WTC11 (cell line): Measurements from ENCODE around the gene MST1R. TPM values are rescaled to one million over a fixed set of nuclear protein-coding genes. Genes with fewer than 3 reads are reported as not detected.

Source experiments
- ATAC-seq: fragments of 200-7000 bp; cut with Tn5 transposase; 2 replicates; pipeline ENCODE4 v1.10.0; 2021; ENCODE audit warnings: mild to moderate bottlenecking, moderate library complexity
- CTCF ChIA-PET: fragments of 300-600 bp; sonication (Branson Sonifier 250); formaldehyde crosslinking; loops from one replicate; lab custom pipeline; 2021; ENCODE audit warnings: antibody characterized with exemption; lab: Charles Lee
- POLR2A ChIA-PET: fragments of 350-600 bp; sonication (Branson Sonifier 250); formaldehyde crosslinking; loops from one replicate; lab custom pipeline; 2021; ENCODE audit warnings: antibody characterized with exemption; lab: Charles Lee
- DNase-seq: peaks from one replicate; pipeline ENCODE4 v3.0.0; 2021; ENCODE audit warnings: low spot score
- H3K27ac Mint-ChIP-seq: 2 replicates; pipeline ENCODE4 v1.8.0; 2021; ENCODE audit warnings: mixed read lengths
- H3K27me3 Mint-ChIP-seq: 2 replicates; pipeline ENCODE4 v1.8.0; 2021; ENCODE audit warnings: low read depth, mild to moderate bottlenecking, moderate library complexity, mixed read lengths
- H3K36me3 Mint-ChIP-seq: 2 replicates; pipeline ENCODE4 v1.8.0; 2021; ENCODE audit warnings: mixed read lengths
- H3K4me1 Mint-ChIP-seq: 2 replicates; pipeline ENCODE4 v1.8.0; 2022; ENCODE audit warnings: mixed read lengths
- H3K4me3 Mint-ChIP-seq: 2 replicates; pipeline ENCODE4 v1.8.0; 2021; ENCODE audit warnings: mild to moderate bottlenecking, moderate library complexity, mixed read lengths
- H3K9me3 Mint-ChIP-seq: 2 replicates; pipeline ENCODE4 v1.8.0; 2021; ENCODE audit warnings: mixed read lengths
- AR ChIP-seq: fragments of 250-450 bp; sonication (Bioruptor Pico); IDR thresholded peaks from 2 replicates; pipeline ENCODE4 v1.9.0; 2021; ENCODE audit warnings: mild to moderate bottlenecking
- ATF1 ChIP-seq: sonication (generic); formaldehyde crosslinking; IDR thresholded peaks from 2 replicates; pipeline ENCODE4 v1.8.1; 2023; ENCODE audit warnings: mild to moderate bottlenecking, moderate library complexity, missing genetic modification reagents
- EMX1 ChIP-seq: fragments of 250-450 bp; sonication (Bioruptor Pico); IDR thresholded peaks from 2 replicates; pipeline ENCODE4 v1.8.0; 2021; ENCODE audit warnings: mild to moderate bottlenecking
- ERG ChIP-seq: fragments of 250-450 bp; sonication (Bioruptor Pico); IDR thresholded peaks from 2 replicates; pipeline ENCODE4 v1.8.0; 2021; ENCODE audit warnings: mild to moderate bottlenecking
- ETV6 ChIP-seq: sonication (generic); formaldehyde crosslinking; IDR thresholded peaks from 2 replicates; pipeline ENCODE4 v1.8.1; 2022; ENCODE audit warnings: mild to moderate bottlenecking, missing genetic modification reagents
- FOXJ3 ChIP-seq: sonication (generic); formaldehyde crosslinking; IDR thresholded peaks from 2 replicates; pipeline ENCODE4 v1.9.0; 2021; ENCODE audit warnings: missing genetic modification reagents, mild to moderate bottlenecking, borderline replicate concordance
- NFE2L1 ChIP-seq: sonication (generic); formaldehyde crosslinking; IDR thresholded peaks from 2 replicates; pipeline ENCODE4 v1.8.1; 2023; ENCODE audit warnings: missing genetic modification reagents
- NR1H2 ChIP-seq: sonication (generic); formaldehyde crosslinking; IDR thresholded peaks from 2 replicates; pipeline ENCODE4 v1.9.0; 2021; ENCODE audit warnings: mild to moderate bottlenecking, moderate library complexity, missing genetic modification reagents
- ZNF121 ChIP-seq: sonication (generic); formaldehyde crosslinking; IDR thresholded peaks from 2 replicates; pipeline ENCODE4 v1.8.0; 2023; ENCODE audit warnings: missing genetic modification reagents
- ZNF219 ChIP-seq: sonication (generic); formaldehyde crosslinking; IDR thresholded peaks from 2 replicates; pipeline ENCODE4 v1.8.0; 2023; ENCODE audit warnings: missing genetic modification reagents, mild to moderate bottlenecking, borderline replicate concordance
- ZNF317 ChIP-seq: sonication (generic); formaldehyde crosslinking; IDR thresholded peaks from 2 replicates; pipeline ENCODE4 v1.8.1; 2023; ENCODE audit warnings: low read depth, mild to moderate bottlenecking, moderate library complexity, missing genetic modification reagents, borderline replicate concordance
- total RNA-seq: library from RNA; stranded (reverse); gene quantifications from 3 replicates; pipeline ENCODE4 v1.2.3, GENCODE V29; 2021
- TF ChIP-seq, protein P1 (sequence below): sonication (generic); formaldehyde crosslinking; IDR thresholded peaks from 2 replicates; pipeline ENCODE4 v1.8.1; 2023; ENCODE audit warnings: mild to moderate bottlenecking, missing genetic modification reagents
- TF ChIP-seq, protein P2 (sequence below): sonication (generic); formaldehyde crosslinking; IDR thresholded peaks from 2 replicates; pipeline ENCODE4 v1.8.0; 2022; ENCODE audit warnings: mild to moderate bottlenecking, missing genetic modification reagents
- TF ChIP-seq, protein P3 (sequence below): sonication (generic); formaldehyde crosslinking; IDR thresholded peaks from 2 replicates; pipeline ENCODE4 v1.8.0; 2023; ENCODE audit warnings: missing genetic modification reagents, mild to moderate bottlenecking, borderline replicate concordance
- TF ChIP-seq, protein P4 (sequence below): sonication (generic); formaldehyde crosslinking; IDR thresholded peaks from 2 replicates; pipeline ENCODE4 v1.8.0; 2023; ENCODE audit warnings: mild to moderate bottlenecking, missing genetic modification reagents
- TF ChIP-seq, protein P5 (sequence below): sonication (generic); formaldehyde crosslinking; IDR thresholded peaks from 2 replicates; pipeline ENCODE4 v1.8.1; 2023; ENCODE audit warnings: mild to moderate bottlenecking, missing genetic modification reagents, moderate library complexity

MST1R gene
- total RNA-seq, 1 experiment from 2014 or later, result 6.2 TPM

DNA sequence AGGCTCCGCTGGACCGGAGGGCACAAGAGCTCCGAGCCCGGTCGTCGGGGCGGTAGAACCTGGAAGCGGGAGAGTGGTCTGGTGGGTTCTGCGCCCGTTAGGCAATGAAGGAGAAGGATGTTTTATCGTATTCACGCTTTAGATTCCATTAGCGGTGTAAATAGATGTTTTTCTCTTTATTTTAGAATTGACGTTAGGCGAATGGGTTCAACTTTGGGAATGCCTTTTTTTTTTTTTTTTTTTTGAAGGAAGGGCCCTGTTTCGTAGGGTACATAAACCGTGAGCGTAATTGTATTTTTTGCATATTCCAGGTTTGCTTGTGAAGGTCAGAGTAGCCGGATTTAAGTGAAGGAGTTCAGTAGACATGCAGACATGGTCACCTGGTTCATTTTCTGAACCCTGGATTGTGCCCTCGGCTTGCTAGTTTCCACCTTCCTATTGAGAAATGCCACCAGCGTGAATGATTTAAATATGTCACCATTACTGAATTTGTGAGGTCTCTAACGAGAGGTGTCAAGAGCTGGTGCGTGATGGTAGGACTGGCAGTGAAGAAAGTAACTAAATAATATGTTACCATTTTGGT lies 37.1 kb upstream of the MST1R start (continued):
- TF ChIP-seq ZNF121 (CRISPR knock-in tag) (no peak), ZNF219 (CRISPR knock-in tag) (no peak), ERG (CRISPR knock-in tag) (no peak)

- peaks cover 9% of the 10 kb centered on the region for H3K36me3 Mint-ChIP-seq
- peaks cover 8% of the 10 kb centered on the region for H3K4me1 Mint-ChIP-seq
- POLR2A ChIA-PET, result interaction anchor here (0.8 to 2.5 kb wide), 6 partner anchors 10 to 154 kb away, joined by 3 to 31 read pairs (median 3); partner anchors contain the start of genes IP6K1 and MON1A
- H3K4me3 Mint-ChIP-seq, result peak within 1 kb of the TSS; percentile 98
- DNase-seq (peak; percentile 97), ATAC-seq (peak; percentile 98)
- H3K27ac Mint-ChIP-seq, result peak within 1 kb of the TSS; percentile 97
- no peaks in the 10 kb centered on the region; the same call in 1 of the 2 replicates for H3K27me3 Mint-ChIP-seq
- CTCF ChIA-PET, result interaction anchor here (0.9 to 2.4 kb wide), 10 partner anchors 10 to 268 kb away, joined by 3 to 42 read pairs (median 3); partner anchors contain the start of gene MON1A
- peaks cover 6% of the 10 kb centered on the region; the same call in 1 of the 2 replicates for H3K9me3 Mint-ChIP-seq
- TF ChIP-seq NFE2L1 (0 out of 2 replicates have a peak, but pooled peaks have one; percentile 26), ZNF121 (CRISPR knock-in tag) (no peak), FOXJ3 (no peak), EMX1 (no peak), AR (CRISPR knock-in tag) (no peak), NR1H2 (no peak), ZNF317 (CRISPR knock-in tag) (0 out of 2 replicates have a peak, but pooled peaks have one; percentile 19), ETV6 (CRISPR knock-in tag) (peak; percentile 61; the same call in 1 of the 2 replicates), ATF1 (CRISPR knock-in tag) (no peak)
- TF ChIP-seq, protein P1, sequence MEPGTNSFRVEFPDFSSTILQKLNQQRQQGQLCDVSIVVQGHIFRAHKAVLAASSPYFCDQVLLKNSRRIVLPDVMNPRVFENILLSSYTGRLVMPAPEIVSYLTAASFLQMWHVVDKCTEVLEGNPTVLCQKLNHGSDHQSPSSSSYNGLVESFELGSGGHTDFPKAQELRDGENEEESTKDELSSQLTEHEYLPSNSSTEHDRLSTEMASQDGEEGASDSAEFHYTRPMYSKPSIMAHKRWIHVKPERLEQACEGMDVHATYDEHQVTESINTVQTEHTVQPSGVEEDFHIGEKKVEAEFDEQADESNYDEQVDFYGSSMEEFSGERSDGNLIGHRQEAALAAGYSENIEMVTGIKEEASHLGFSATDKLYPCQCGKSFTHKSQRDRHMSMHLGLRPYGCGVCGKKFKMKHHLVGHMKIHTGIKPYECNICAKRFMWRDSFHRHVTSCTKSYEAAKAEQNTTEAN (CRISPR knock-in tag), result peak; percentile 79; the same call in 1 of the 2 replicates
- TF ChIP-seq, protein P2, sequence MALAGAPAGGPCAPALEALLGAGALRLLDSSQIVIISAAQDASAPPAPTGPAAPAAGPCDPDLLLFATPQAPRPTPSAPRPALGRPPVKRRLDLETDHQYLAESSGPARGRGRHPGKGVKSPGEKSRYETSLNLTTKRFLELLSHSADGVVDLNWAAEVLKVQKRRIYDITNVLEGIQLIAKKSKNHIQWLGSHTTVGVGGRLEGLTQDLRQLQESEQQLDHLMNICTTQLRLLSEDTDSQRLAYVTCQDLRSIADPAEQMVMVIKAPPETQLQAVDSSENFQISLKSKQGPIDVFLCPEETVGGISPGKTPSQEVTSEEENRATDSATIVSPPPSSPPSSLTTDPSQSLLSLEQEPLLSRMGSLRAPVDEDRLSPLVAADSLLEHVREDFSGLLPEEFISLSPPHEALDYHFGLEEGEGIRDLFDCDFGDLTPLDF (CRISPR knock-in tag), result no peak
- TF ChIP-seq, protein P3, sequence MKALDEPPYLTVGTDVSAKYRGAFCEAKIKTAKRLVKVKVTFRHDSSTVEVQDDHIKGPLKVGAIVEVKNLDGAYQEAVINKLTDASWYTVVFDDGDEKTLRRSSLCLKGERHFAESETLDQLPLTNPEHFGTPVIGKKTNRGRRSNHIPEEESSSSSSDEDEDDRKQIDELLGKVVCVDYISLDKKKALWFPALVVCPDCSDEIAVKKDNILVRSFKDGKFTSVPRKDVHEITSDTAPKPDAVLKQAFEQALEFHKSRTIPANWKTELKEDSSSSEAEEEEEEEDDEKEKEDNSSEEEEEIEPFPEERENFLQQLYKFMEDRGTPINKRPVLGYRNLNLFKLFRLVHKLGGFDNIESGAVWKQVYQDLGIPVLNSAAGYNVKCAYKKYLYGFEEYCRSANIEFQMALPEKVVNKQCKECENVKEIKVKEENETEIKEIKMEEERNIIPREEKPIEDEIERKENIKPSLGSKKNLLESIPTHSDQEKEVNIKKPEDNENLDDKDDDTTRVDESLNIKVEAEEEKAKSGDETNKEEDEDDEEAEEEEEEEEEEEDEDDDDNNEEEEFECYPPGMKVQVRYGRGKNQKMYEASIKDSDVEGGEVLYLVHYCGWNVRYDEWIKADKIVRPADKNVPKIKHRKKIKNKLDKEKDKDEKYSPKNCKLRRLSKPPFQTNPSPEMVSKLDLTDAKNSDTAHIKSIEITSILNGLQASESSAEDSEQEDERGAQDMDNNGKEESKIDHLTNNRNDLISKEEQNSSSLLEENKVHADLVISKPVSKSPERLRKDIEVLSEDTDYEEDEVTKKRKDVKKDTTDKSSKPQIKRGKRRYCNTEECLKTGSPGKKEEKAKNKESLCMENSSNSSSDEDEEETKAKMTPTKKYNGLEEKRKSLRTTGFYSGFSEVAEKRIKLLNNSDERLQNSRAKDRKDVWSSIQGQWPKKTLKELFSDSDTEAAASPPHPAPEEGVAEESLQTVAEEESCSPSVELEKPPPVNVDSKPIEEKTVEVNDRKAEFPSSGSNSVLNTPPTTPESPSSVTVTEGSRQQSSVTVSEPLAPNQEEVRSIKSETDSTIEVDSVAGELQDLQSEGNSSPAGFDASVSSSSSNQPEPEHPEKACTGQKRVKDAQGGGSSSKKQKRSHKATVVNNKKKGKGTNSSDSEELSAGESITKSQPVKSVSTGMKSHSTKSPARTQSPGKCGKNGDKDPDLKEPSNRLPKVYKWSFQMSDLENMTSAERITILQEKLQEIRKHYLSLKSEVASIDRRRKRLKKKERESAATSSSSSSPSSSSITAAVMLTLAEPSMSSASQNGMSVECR (CRISPR knock-in tag), result peak; percentile 16; the same call in 1 of the 2 replicates
- TF ChIP-seq, protein P4, sequence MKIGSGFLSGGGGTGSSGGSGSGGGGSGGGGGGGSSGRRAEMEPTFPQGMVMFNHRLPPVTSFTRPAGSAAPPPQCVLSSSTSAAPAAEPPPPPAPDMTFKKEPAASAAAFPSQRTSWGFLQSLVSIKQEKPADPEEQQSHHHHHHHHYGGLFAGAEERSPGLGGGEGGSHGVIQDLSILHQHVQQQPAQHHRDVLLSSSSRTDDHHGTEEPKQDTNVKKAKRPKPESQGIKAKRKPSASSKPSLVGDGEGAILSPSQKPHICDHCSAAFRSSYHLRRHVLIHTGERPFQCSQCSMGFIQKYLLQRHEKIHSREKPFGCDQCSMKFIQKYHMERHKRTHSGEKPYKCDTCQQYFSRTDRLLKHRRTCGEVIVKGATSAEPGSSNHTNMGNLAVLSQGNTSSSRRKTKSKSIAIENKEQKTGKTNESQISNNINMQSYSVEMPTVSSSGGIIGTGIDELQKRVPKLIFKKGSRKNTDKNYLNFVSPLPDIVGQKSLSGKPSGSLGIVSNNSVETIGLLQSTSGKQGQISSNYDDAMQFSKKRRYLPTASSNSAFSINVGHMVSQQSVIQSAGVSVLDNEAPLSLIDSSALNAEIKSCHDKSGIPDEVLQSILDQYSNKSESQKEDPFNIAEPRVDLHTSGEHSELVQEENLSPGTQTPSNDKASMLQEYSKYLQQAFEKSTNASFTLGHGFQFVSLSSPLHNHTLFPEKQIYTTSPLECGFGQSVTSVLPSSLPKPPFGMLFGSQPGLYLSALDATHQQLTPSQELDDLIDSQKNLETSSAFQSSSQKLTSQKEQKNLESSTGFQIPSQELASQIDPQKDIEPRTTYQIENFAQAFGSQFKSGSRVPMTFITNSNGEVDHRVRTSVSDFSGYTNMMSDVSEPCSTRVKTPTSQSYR (CRISPR knock-in tag), result no peak
- TF ChIP-seq, protein P5, sequence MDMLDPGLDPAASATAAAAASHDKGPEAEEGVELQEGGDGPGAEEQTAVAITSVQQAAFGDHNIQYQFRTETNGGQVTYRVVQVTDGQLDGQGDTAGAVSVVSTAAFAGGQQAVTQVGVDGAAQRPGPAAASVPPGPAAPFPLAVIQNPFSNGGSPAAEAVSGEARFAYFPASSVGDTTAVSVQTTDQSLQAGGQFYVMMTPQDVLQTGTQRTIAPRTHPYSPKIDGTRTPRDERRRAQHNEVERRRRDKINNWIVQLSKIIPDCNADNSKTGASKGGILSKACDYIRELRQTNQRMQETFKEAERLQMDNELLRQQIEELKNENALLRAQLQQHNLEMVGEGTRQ, result peak; percentile 91
These were observed 36.4 kb upstream of the MST1R start, which contains the start of gene RBM6 for GRCh38 chr3:49939858-49940666. RBM6 (plus strand) TSS chr3:49940150; CDS start chr3:49962642, 22,492 bp downstream.
